Natural killer cell treated with Interleukin-12 subunit alpha and Interleukin-12 subunit beta and Interleukin-15 and Interleukin-18, amount 100 ng/mL, for 72 hours (primary cell): ENCODE measurements around the gene ARHGEF9. TPM values are rescaled to one million over a fixed set of nuclear protein-coding genes. Genes with fewer than 3 reads are reported as not detected.
A peak's percentile ranks its signal among the peaks of the same experiment; 100 is the strongest.
"Not testable (repeated sequence)": the region's sequence is repeated elsewhere in the genome, so short reads cannot be mapped to it uniquely, and the experiment has no call there.

Experiments
- ATAC-seq, 2 donors: fragments of 150-1000 bp; cut with Tn5 transposase in 1 of 2; sonication (Bioruptor Pico), chemical (Tn5 transposase) in 1 of 2; 2 replicates each; pipeline ENCODE4 v1.10.0; 2021
- DNase-seq: peaks from one replicate; pipeline ENCODE4 v3.0.0; 2022; ENCODE audit warnings: low spot score
- H3K27ac Mint-ChIP-seq, 2 donors: 1 replicate in 1 of 2; 2 replicates in 1 of 2; pipeline ENCODE4 v1.8.0; 2022; ENCODE audit warnings: mixed read lengths in 2 of 2, mild to moderate bottlenecking in 1 of 2, moderate library complexity in 1 of 2
- H3K27me3 Mint-ChIP-seq, 2 donors: 1 replicate in 1 of 2; 2 replicates in 1 of 2; pipeline ENCODE4 v1.8.0; 2022; ENCODE audit warnings: mixed read lengths in 2 of 2
- H3K36me3 Mint-ChIP-seq: one replicate; pipeline ENCODE4 v1.8.0; 2022; ENCODE audit warnings: mixed read lengths
- H3K4me1 Mint-ChIP-seq, 2 donors: 1 replicate in 1 of 2; 2 replicates in 1 of 2; pipeline ENCODE4 v1.8.0; 2022; ENCODE audit warnings: low read depth in 2 of 2, mixed read lengths in 2 of 2, mild to moderate bottlenecking in 1 of 2
- H3K4me3 Mint-ChIP-seq: one replicate; pipeline ENCODE4 v1.8.0; 2022; ENCODE audit warnings: mixed read lengths
- H3K9me3 Mint-ChIP-seq: 2 replicates; pipeline ENCODE4 v1.8.0; 2022; ENCODE audit warnings: mixed read lengths
- total RNA-seq, 2 donors: library from RNA; stranded (reverse); gene quantifications; one replicate each; pipeline ENCODE4 v1.2.3, GENCODE V29; 2022

ARHGEF9 gene
- total RNA-seq, 2 donors from 2014 or later = 21.6 to 36.0 TPM

DNA sequence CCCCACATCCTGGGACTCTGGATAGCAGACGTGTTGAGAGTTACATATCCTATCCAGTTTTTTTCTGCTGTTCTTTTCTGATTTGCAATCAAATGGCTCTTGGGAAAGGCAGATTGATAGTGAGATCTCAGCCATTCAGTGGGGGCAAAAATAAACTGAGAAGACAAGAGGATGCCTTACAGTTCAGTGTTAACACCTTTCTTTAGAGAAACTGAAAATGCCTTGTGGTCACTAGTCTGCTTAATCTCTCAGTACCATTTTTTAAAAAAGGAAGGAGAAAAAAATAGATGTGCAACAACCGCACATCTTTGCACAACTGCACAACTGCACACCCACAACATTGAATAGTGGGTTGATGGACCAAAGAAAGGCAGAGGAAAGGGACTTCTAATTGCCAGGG, 109.3 kb downstream of the ARHGEF9 start:
- ATAC-seq (no peak), DNase-seq (no peak)
- peaks cover 11 to 13% of the 10 kb centered on the region in 2 donors for H3K4me1 Mint-ChIP-seq
- H3K27ac Mint-ChIP-seq = no peak overlapping the region
- H3K27me3 Mint-ChIP-seq = no peaks in the 10 kb centered on the region
- H3K36me3 Mint-ChIP-seq = peaks cover 11% of the 10 kb centered on the region
- H3K9me3 Mint-ChIP-seq = no peaks in the 10 kb centered on the region
- peak overlapping the region; percentile 22 for H3K4me3 Mint-ChIP-seq

DNA sequence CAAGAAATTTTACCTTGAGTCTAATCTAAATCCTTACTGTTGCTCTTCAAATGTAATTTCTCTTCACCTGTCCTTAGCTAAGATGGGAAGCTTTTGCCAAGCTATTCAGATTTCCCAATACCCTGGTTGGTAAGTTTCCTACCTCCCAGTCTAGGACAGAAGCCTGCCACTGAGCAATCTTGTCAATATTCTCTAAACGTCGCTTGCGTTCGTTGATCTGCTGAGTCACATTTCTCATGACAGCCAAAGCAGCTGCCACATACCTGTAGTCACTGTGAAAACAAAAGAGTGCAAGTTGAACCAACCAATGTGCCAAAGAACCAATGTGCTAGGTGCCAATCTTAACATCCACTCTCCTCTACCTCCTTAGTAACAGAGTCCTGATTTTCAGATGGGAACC, 111.1 kb downstream of the ARHGEF9 start:
- H3K4me3 Mint-ChIP-seq = no peak overlapping the region
- no peaks in the 10 kb centered on the region for H3K27me3 Mint-ChIP-seq
- ATAC-seq = no peak
- peaks cover 15% of the 10 kb centered on the region for H3K36me3 Mint-ChIP-seq
- H3K4me1 Mint-ChIP-seq = peaks cover 9 to 10% of the 10 kb centered on the region in 2 donors
- no peaks in the 10 kb centered on the region for H3K9me3 Mint-ChIP-seq
- no peak for DNase-seq
- H3K27ac Mint-ChIP-seq = no peak overlapping the region

DNA sequence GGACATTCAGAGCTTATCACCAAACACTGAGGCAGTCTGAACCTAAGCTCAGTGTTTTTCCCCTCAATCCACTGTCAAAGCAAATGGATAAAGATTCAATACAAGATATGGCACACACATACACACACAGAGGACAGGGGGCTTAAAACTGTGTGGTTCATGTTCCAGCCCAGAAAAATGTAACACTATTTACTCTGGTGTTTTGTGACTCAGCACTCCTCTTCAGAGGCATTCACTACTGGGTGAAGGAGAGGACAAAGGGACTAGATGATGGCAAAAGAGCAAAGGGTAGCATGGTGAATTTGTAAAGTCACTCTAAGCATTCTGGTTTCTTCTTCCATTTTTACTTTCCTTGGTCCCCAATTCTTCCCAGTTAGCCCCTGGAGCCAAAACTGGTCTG, 120.3 kb downstream of the ARHGEF9 start:
- H3K27ac Mint-ChIP-seq = no peak overlapping the region
- peaks cover 0 to 4% of the 10 kb centered on the region in 2 donors for H3K27me3 Mint-ChIP-seq
- peaks cover 7% of the 10 kb centered on the region for H3K36me3 Mint-ChIP-seq
- no peaks in the 10 kb centered on the region for H3K9me3 Mint-ChIP-seq
- no peaks in the 10 kb centered on the region for H3K4me1 Mint-ChIP-seq
- ATAC-seq (no peak), DNase-seq (no peak)
- H3K4me3 Mint-ChIP-seq = no peak overlapping the region

DNA sequence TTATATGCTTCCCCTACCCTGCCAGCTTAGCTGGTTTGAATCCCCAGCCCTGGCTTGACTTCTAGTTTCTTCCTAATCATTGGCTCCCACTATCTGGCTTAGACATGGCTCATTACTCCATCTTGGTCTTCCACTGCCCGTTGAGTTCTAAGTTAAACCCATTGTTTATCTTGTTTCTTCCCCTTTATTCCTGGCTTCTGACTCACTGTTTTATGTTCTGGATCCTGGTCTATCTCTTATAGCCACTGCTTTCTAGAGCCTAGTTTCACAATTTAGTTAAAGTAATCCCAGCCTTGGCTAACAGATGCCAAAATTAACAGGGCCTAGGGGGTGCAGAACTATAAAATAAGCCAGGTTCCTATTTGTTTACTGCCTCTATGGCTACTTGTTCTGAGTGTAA, 120.9 kb downstream of the ARHGEF9 start:
- Mint-ChIP-seq H3K9me3 (no peaks in the 10 kb centered on the region), H3K36me3 (peaks cover 1% of the 10 kb centered on the region), H3K27ac (no peak overlapping the region), H3K27me3 (peaks cover 0 to 4% of the 10 kb centered on the region in 2 donors), H3K4me3 (no peak overlapping the region), H3K4me1 (no peaks in the 10 kb centered on the region)
- ATAC-seq (no peak), DNase-seq (no peak)

DNA sequence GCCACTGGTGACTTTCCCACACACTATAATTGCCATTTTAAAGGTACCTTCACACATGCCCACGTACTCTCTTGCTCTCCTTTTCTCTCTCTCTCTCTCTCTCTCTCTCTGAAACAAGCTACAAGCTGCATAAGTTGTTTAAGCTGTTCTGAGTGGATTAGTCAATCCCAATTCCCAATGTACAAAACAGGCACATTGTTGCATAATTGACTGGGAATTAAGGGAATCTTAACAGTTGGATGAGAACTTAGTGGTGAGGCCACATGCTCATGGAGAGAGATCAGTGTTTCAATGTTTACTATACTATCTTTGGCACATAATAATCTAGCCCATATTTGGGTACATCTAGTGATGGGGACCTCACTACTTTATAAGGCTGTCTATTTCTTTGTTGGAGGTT, 123.3 kb downstream of the ARHGEF9 start:
- no peak overlapping the region for H3K27ac Mint-ChIP-seq
- ATAC-seq (no peak), DNase-seq (no peak)
- no peak overlapping the region for H3K4me3 Mint-ChIP-seq
- H3K36me3 Mint-ChIP-seq = peaks cover 5% of the 10 kb centered on the region
- peaks cover 0 to 4% of the 10 kb centered on the region in 2 donors for H3K27me3 Mint-ChIP-seq
- H3K9me3 Mint-ChIP-seq = no peaks in the 10 kb centered on the region
- H3K4me1 Mint-ChIP-seq = no peaks in the 10 kb centered on the region

DNA sequence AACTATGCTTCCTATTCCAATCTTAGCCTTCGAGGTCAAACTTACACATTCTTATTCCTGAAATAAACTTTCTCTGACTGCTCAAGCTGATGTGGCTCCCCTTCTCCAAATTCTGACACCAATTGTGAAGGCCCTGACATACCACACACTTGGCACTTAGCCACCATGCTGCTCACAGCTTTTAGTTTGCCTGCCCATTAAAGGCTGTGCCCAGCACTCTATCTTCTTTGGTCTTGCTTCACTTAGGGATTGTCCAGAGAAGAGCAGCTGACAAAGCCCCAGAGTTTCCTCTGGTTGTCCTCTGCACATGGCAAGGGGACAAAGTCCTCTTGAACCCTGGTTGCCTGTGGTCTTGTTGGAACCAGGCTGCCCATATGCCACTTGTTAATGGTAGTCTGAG, 126.1 kb downstream of the ARHGEF9 start:
- Mint-ChIP-seq H3K4me3 (no peak overlapping the region), H3K9me3 (no peaks in the 10 kb centered on the region), H3K27me3 (peaks cover 0 to 5% of the 10 kb centered on the region in 2 donors), H3K36me3 (peaks cover 15% of the 10 kb centered on the region), H3K27ac (no peak overlapping the region), H3K4me1 (no peaks in the 10 kb centered on the region)
- DNase-seq = no peak
- no peak for ATAC-seq

DNA sequence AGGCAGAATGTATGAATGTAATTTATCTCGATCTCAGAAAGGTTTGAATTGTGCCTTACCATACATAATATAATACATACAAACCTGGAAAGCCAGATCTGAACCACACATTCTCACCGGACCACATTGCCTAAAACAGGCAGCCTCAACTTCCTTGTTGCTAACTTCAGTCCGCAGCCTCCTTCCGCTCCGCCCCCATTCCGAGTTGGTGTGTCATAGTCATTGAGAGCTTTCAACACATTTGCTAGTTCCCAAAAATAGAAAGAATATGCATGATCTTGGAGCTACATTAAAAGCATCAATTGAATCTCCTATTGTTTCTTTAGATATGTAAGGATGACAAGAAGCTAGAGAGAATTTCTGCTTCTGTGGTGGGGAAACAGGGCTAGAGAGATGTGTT, 127.2 kb downstream of the ARHGEF9 start:
- Mint-ChIP-seq H3K4me1 (no peaks in the 10 kb centered on the region), H3K4me3 (no peak overlapping the region), H3K27ac (no peak overlapping the region), H3K36me3 (peaks cover 19% of the 10 kb centered on the region), H3K27me3 (peaks cover 0 to 5% of the 10 kb centered on the region in 2 donors), H3K9me3 (no peaks in the 10 kb centered on the region)
- DNase-seq = no peak
- no peak for ATAC-seq

DNA sequence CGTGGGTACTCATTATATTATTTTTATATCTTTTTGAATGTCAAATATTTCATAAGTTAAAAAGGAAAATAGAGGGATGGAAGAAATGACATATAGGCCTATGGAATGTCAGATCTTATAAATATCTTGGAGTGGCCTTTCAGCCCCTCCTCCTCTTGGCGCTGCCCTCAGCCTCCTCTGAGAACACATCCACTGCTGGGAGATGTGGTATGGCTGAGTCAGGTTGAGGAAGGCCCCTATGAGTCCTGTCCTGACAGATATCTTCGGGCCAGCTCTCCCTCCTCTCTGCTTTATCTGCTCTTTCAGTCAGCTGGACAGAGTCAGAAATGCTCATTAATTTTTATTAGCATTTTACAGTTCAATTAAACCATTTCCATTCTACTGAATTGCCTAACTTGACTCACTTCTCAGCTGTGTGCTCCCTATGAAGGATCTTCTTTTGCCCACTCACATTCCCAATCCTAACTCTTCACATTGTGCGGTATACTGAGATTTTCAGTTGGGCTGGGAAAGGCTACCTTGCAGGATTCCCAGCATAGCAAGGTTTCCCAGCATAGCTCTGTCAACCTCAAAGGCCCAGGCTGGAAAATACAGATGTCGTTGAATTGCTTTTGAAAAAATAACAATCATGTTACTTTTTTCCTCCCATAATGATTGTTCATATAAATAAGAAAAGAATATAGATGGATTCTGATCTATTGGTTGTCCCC, 128.0 kb downstream of the ARHGEF9 start:
- Mint-ChIP-seq H3K27ac (no peak overlapping the region), H3K9me3 (no peaks in the 10 kb centered on the region), H3K4me3 (no peak overlapping the region), H3K27me3 (peaks cover 0 to 5% of the 10 kb centered on the region in 2 donors), H3K36me3 (peaks cover 20% of the 10 kb centered on the region), H3K4me1 (no peaks in the 10 kb centered on the region)
- DNase-seq (no peak), ATAC-seq (no peak)

DNA sequence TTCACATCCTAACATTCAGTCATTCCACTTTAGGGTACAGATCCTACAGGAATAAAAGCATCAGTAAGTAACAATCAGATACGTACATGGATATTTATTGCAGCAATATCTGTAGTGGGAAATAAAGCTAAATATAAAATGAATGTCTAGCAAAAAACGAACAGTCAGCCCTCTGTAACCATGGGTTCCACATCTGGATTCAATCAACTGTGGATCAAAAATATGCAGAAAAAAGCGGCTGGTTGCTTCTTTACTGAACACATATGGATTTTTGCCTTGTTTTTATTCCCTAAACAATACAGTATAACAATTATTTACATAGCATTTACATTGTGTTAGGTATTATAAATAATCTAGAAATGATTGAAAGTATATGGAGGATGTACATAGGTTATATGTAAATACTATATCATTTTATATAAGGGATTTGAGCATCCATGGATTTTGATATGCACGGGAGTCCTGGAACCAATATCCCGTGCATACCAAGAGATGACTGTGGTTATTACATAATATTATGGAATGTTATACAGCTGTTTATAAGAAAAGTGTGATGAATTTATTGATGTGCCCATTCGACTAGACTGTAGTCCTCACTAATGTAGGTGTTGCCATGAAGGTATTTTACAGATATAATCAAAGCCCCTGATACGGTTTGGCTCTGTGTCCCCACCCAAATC, 132.8 kb downstream of the ARHGEF9 start:
- peaks cover 0 to 3% of the 10 kb centered on the region in 2 donors for H3K27me3 Mint-ChIP-seq
- H3K4me1 Mint-ChIP-seq = no peaks in the 10 kb centered on the region
- H3K9me3 Mint-ChIP-seq = no peaks in the 10 kb centered on the region
- no peak overlapping the region for H3K27ac Mint-ChIP-seq
- H3K4me3 Mint-ChIP-seq = no peak overlapping the region
- ATAC-seq = no peak
- no peak for DNase-seq
- H3K36me3 Mint-ChIP-seq = peaks cover 24% of the 10 kb centered on the region

DNA sequence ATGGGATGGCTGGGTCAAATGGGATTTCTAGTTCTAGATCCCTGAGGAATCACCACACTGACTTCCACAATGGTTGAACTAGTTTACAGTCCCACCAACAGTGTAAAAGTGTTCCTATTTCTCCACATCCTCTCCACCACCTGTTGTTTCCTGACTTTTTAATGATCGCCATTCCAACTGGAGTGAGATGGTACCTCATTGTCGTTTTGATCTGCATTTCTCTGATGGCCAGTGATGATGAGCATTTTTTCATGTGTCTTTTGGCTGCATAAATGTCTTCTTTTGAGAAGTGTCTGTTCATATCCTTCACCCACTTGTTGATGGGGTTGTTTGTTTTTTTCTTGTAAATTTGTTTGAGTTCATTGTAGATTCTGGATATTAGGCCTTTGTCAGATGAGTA, 139.3 kb downstream of the ARHGEF9 start:
- not testable (repeated sequence) for H3K9me3 Mint-ChIP-seq, DNase-seq, ATAC-seq, H3K36me3 Mint-ChIP-seq, H3K4me3 Mint-ChIP-seq, H3K4me1 Mint-ChIP-seq, H3K27ac Mint-ChIP-seq, H3K27me3 Mint-ChIP-seq

DNA sequence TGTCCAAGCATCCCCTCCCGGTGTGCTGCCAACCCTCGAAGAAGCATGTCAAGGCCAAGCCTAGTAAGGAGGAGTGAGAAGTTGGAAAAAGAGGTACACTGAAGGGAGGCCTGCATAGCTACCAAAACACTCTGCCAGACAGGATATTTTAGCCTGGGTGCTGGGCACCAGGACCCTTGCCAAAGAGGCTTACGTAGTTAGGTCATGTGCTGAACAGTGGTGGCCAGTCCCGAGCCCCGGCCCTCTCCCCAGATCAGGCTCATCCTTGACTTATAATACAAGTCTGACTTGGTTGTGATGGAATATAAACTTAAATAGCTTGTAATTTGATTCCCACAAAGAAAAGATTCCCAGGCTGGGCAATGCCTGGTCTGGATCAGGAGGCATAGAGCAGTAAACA, 149.3 kb downstream of the ARHGEF9 start:
- Mint-ChIP-seq H3K36me3 (no peaks in the 10 kb centered on the region), H3K27ac (no peak overlapping the region), H3K9me3 (no peaks in the 10 kb centered on the region), H3K4me3 (no peak overlapping the region), H3K27me3 (no peaks in the 10 kb centered on the region), H3K4me1 (no peaks in the 10 kb centered on the region)
- DNase-seq (no peak), ATAC-seq (no peak)

DNA sequence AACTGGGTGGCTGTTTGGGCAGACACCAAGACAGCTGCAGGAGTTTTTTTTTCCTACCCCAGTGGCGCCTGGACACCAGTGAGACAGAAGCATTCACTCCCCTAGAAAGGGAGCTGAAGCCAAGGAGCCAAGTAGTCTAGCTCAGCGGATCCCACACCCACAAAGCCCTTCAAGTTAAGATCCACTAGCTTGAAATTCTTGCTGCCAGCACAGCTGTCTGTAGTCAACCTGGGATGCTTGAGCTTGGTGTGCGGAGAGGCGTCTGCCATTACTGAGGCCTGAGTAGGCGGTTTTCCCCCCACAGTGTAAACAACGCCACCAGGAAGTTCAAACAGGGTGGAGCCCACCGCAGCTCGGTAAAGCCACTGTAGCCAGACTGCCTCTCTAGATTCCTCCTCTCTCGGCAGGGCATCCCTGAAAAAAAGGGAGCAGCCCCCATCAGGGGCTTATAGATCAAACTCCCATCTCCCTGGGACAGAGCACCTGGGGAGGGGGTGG, 171.4 kb downstream of the ARHGEF9 start:
- ATAC-seq = no peak

DNA sequence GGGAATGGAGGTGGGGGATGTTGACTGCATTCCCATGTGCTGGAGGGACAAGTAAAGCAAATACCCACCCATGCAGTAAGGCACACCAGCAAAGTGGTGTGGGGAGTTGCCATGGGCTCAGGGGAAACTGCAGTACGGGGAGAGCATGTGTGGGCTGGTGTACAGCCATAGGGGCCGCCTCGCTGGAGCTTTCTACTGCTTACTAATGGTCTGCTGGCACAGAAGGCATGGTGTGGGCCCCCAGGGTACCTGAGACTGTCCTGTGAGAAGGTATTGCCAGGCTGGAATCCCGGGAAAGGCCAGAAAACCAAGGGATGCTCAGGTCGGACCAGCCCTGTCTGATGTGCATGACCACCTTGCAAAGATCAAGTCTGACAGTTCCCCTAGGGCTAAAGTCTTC, 199.1 kb downstream of the ARHGEF9 start:
- ATAC-seq = no peak
- H3K4me3 Mint-ChIP-seq = no peak overlapping the region
- H3K4me1 Mint-ChIP-seq = no peaks in the 10 kb centered on the region

More for the DNA sequence above, 171.4 kb downstream of the ARHGEF9 start:
- Mint-ChIP-seq H3K27ac (no peak overlapping the region), H3K27me3 (no peaks in the 10 kb centered on the region), H3K4me3 (no peak overlapping the region), H3K9me3 (no peaks in the 10 kb centered on the region), H3K36me3 (peaks cover 10% of the 10 kb centered on the region), H3K4me1 (no peaks in the 10 kb centered on the region)
- no peak for DNase-seq

More for the DNA sequence above, 199.1 kb downstream of the ARHGEF9 start:
- Mint-ChIP-seq H3K27me3 (peaks cover 0 to 10% of the 10 kb centered on the region in 2 donors), H3K36me3 (no peaks in the 10 kb centered on the region), H3K9me3 (no peaks in the 10 kb centered on the region), H3K27ac (no peak overlapping the region)
- no peak for DNase-seq
